GM19372 (cell line): ENCODE measurements around the gene ZNF554.
A peak's percentile ranks its signal among the peaks of the same experiment; 100 is the strongest.

Experiments used
- ATAC-seq: cut with Tn5 transposase; IDR thresholded peaks from one replicate; pipeline ENCODE4 v1.9.1; 2021; ENCODE audit warnings: mild to moderate bottlenecking, low read depth, moderate library complexity; ENCODE audit not compliant: unreplicated experiment

ZNF554 gene

DNA sequence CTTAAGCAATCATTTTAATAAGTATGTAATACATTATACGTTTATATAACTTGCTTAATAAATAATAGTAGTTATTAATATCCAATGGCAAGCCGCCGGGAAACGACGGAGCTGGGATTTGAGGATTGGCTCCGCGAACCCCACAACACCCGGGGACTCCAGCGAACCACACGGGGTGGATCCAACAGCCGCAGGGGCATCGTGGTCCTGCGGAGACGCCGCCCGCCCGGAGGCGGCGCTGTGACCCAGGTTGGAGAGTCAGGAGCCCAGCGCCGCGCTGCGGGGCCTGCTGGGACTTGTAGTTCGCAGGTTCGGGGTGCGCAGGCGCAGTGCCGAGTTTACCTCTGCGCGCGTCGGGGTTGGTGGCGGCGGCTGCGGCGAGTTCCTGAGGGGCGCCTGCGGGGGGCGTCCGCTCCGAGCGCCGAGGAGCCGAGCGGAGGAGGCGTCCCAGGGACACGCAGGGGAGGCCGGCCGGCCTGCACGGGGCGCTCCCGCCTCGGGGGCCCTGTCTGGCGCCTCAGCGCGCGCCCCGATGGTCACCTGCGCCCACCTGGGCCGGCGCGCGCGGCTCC, at the start of gene ZNF554:
ZNF554 (plus strand) TSS at position 329 of the 572 bp plus-strand sequence; CDS start at position 533, 204 bp downstream.
- peak; percentile 89 for ATAC-seq

DNA sequence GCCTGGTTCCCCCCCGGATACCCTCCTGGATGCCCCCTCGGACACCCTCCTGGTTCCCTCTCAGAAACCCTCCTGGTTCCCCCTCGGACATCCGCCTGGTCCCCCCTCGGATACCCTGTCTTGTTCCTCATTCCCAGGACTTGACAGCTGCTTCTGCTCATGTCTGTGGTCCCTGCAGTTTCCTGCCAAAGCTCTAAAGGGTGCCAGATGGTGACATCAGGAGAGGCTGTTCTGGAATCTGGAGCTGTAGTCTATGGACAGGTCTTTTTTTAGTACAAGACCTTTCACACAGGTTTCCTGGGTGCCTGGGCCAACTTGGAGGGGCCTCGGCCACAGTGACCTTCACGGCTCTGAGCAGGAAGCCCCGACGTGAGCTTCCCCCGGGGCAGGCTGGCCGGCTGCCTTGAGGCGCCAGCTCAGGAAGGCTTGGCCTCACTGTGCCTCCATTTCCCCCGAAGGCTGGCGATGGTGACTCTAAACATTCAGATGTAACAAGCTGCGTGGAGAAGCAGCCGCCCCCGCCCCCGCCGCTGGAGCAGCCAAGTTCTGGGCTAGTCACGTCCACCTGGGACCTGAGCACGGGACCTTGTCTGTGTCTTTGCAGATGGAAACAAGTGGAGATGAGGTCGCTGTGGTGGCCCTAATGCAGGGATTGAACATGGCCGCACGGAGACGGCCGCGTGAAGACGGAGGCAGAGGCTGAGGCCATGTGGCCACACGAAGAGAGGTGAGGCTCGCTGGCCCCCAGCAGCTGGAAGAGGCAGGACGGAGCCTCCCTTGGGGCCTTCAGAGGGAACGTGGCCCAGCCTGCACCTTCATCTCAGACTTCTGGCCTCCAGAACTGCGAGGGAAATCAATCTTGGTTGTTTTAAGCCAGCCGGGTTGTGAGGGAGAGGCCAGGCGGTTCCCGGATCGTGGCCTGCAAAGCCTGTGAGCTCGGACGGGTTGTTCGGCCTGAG, 49.3 kb upstream of the ZNF554 start:
- ATAC-seq = no peak

DNA sequence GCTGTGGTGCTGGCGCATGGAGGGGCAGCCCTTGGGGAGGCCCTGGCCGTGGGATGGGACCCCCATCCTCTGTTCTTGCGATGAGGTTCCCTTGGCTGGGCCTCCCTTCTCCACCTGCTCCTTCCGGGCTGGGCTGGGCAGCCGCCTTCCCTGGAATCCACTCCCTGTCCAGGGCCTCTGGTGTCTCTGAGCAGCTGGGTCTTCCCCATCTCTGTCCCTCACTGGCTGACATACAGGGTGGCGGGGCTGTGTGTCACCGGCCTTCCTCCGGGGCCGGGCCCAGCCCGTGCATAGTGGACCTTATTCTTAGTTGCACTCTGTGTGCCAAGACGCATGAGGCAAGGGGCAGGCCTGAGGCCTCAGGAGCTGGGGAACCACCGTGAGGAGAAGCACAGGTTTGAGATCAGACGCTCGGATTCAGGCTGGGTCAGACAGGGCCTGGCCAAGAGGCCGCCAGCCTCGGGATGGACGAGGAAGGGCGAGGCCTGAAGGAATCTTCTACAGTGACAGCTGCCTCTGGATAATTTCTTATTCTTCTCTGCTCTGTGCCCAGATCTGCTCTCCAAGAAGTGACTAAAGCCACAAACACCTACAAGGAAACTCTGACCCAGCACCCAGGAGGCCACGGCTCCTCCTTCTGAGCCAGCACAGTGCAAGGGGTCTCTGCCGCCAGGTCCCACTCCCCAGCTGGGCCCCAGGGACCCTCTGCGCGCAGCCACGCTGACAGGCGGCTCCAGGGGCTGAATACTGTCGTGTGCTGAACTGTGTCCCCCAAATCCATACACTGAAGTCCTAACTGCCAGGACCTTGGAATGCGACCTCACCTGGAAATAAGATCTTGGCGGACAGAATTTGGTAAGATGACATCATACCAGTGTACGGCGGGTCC, 47.6 kb upstream of the ZNF554 start:
- ATAC-seq = no peak

DNA sequence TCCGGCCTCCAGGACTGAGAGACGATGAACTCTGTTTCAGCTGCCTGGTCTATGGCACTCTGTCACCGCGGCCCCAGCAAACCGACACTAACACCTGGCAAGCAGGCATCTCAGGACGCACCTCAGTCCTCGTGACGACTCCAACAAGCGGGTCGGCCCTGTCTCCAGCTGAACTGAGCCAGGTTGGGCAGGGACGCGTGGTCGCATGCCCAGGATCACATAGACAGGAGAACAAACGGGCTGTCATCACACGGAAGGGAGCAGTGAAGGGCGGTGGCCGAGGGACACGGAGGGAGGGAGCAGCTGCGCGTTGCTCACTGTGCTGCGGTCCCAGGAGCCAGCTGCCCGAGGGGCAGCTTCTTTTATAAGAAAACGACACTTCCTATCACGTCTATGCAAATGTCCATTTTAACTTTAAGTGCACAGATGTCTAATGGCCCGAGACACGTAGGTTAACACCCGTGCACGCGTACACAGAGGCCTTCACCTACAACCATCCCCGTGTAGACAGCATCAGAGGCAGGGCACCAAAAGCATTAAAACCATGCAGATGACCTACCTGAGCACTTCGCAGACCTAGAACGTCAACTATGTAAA, 45.5 kb upstream of the ZNF554 start:
- ATAC-seq = no peak

DNA sequence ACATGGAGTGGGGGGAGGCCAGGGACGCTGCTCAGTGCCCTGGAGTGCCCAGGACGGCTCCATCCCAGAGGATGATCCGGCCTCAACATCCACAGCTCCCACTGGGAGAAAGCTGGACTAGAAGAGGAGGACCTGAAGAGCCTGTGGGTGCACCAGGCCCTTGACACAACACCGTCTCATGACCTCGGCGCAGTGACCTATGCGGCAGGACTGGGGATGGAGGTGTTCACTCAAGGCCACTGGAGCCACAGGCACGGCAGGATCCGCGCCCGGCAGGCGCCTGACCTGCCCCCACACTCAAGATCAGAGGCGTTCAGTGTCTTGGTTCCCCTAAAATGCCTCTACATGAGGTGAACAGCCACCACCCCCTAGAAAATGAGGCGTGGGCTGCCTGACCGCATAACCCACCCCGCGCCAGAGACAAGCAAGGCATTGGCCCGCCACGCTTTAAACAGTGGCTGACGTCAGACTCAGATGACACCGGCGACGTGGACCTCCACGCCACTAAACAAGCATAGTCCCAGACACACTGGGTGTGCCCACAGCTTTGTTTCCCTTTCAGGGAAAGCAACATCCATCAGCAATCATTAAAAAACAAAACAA, 44.6 kb upstream of the ZNF554 start:
- no peak for ATAC-seq

- ATAC-seq = no peak
Observed at GRCh38 chr19:2775556-2776430, 43.9 kb upstream of the ZNF554 start.

DNA sequence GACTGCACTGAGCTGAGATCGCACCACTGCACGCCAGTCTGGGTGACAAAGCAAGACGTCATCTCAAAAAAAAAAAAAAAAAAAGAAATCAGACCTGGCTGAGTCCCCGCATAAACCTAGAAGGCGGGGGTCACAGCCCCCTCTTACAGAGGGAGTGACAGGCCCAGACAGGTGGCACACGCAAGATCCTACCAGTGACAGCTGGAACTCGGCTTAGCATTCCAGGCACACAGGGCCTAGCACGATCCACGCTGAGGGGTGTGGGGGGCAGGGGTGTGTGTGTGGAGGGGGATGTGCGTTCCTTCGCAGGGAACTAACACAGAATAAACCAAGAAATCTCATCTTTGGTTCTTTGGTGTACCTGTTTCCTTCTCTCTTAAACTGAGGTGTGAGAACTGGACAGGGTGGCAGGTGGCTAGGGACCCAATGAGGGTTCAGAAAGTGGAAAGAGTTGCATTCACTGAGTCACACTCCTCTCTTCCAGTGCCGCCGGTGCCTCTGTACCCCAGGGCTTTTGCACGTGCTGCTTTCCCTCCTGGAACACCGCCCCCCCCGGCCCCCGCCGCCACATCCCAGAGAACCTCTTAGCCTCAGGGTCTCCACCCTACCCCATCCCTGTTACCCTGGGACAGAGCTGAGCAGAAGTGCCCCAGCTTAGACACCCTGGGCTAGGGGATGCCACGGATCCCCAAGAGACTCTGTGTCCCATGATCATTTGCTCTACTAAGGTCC, 41.5 kb upstream of the ZNF554 start:
- no peak for ATAC-seq

DNA sequence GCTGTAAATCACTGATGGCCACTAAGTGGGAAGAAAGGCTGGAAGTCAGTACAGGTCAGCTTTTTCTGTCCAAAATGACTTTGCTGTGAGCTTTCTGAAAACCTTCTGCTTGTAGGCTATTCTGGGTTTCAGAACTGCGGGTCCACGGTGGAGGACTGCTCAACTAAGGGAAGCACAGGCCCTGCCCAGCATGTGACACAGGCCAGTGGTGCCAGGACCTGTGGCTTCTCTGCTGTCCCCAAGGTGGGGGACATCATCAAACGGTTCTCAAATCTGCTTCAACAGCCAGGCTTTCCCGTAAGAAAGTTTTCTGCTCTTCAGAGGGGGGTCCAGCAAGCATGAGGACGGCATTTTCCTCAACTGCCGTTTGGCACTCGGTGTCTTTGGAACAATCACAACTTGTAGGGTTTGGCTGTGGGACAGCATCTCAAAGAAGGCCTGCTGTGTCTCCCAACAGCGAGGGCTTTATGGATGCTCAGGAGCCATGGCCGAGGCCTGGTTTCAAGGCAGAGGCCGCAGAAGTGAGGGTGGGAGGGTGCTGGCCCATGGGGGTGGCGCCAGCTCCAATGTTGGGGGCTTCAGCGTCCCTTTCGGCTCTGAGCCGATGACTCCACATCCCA, 40.4 kb upstream of the ZNF554 start:
- no peak for ATAC-seq

- ATAC-seq = no peak
Observed at GRCh38 chr19:2780284-2780683, 39.4 kb upstream of the ZNF554 start.

- ATAC-seq = no peak
Observed at GRCh38 chr19:2782329-2782935, 37.2 kb upstream of the ZNF554 start.

DNA sequence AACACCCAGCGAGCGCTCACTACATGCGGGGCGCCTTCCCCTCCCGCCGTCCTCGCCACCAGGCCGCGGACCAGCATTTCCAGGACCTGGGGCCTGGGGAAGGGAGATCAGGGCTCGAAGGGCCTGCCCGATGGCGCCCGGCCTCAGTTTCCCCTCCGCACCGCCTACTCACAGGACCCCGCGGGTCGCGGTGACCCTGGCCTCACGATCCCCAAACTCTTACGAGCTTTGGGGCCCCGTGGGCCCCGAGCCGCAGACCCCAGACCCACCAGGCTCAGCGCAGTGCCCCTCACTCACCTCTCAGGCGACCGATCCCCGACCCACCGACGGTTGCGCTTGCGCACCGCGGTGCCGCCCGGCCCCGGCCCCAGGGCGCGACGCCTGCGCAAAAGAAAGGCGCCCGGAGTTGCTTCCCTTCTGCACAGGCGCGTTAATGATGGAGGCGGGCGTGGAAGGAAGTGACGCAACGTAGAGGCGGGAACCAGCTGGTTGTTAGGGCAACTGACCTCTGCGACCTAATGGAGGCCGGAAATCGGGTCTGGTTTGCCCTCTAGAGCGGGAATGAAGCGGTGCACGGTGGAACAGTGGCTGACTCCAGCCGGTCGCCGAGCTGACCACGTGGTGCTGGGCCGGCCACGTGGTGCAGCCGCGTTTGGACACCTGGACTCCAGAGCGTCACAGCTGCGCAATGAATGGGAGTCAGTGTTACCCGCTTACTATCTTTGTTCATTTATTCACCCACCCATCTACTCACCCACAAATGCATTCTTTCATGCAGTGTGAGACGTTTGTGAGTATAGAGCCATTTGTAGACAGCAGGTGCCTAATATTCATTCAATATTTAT, 36.5 kb upstream of the ZNF554 start, which contains the start of gene SGTA:
SGTA (minus strand) TSS at position 338 of the 845 bp plus-strand sequence. CDS start 14,205 bp downstream, outside the sequence.
- ATAC-seq = peak; percentile 77

GRCh38 chr19:2783781-2784145, 35.9 kb upstream of the ZNF554 start:
- ATAC-seq = no peak

- ATAC-seq = peak; percentile 69
Observed at GRCh38 chr19:2785244-2785997, 34.2 kb upstream of the ZNF554 start, which contains the start of gene THOP1. Gene THOP1, plus strand, starts transcription at chr19:2785503. Its CDS starts 160 bp downstream, at chr19:2785663.

DNA sequence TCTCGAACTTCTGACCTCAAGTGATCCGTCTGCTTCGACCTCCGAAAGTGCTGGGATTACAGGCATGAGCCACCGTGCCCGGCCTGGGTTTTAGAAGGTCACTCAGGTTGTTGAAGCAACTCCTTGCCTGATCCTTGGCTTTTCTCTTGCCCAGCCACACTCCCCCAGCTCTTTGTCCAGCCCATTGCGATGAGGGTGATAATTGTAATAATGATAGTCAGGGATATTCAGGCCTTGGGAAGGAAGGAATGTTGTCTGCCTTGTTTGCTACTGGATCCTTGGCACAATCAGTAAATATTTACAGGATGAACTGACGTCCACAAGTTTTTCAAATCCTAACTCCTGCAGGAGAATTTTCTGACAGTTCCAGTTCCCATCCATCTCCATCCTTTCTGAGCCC, 32.6 kb upstream of the ZNF554 start:
- no peak for ATAC-seq

DNA sequence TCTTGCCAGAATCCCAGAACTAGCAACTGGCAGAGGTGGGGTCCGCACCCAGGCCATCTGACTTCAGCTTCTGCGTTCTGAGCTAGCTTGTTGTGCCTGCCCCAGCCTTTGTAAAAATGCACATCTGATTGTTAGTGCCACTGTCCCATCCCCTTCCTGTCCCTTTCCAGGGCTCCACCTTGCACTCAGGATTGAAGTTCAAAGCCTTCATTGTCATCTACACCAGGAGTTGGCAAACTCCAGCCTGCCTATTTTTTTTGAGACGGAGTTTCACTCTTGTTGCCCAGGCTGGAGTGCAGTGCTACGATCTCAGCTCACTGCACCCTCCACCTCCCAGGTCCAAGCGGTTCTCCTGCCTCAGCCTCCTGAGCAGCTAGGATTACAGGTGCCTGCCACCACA, 31.4 kb upstream of the ZNF554 start:
- no peak for ATAC-seq

GRCh38 chr19:2790194-2790556, 29.5 kb upstream of the ZNF554 start:
- ATAC-seq = no peak
